ENCODE results near the gene CNTNAP2.

CNTNAP2 gene

DNA sequence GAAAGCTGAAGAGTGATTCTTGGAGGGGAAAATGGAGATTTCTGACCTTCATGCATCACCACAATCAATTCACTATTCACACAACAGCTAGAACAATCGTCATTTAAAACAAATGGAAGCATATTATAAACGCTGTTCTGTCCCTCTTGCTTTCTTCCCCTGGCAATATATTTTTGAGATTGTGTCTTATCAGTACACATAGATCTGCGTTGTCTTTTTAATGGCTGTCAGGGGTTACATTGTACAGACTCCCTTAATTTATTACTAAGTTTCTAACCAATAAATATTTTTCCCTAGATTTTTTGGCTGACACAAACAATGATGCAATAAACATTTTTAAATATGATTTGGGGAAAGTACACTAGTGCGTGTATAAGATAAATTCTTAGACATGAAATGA, 1358.3 kb downstream of the CNTNAP2 start:
- Mint-ChIP-seq H3K27ac (no peak overlapping the region), H3K27me3 (no peaks in the 10 kb centered on the region), H3K4me1 (no peaks in the 10 kb centered on the region), H3K9me3 (peaks cover 18% of the 10 kb centered on the region), H3K36me3 (no peaks in the 10 kb centered on the region), H3K4me3 (no peak overlapping the region)
- DNase-seq = no peak
- CTCF ChIA-PET = no interaction called here

GRCh38 chr7:147477526-147477925, 1360.9 kb downstream of the CNTNAP2 start:
- Mint-ChIP-seq H3K4me1 (no peaks in the 10 kb centered on the region), H3K27ac (no peak overlapping the region), H3K9me3 (peaks cover 6% of the 10 kb centered on the region), H3K36me3 (no peaks in the 10 kb centered on the region), H3K4me3 (no peak overlapping the region), H3K27me3 (no peaks in the 10 kb centered on the region)
- no peak for DNase-seq
- CTCF ChIA-PET = no interaction called here

GRCh38 chr7:147478796-147479195, 1362.2 kb downstream of the CNTNAP2 start:
- Mint-ChIP-seq H3K27me3 (no peaks in the 10 kb centered on the region), H3K9me3 (peaks cover 4% of the 10 kb centered on the region), H3K4me1 (no peaks in the 10 kb centered on the region), H3K36me3 (no peaks in the 10 kb centered on the region), H3K4me3 (no peak overlapping the region), H3K27ac (no peak overlapping the region)
- CTCF ChIA-PET = no interaction called here
- DNase-seq = no peak

DNA sequence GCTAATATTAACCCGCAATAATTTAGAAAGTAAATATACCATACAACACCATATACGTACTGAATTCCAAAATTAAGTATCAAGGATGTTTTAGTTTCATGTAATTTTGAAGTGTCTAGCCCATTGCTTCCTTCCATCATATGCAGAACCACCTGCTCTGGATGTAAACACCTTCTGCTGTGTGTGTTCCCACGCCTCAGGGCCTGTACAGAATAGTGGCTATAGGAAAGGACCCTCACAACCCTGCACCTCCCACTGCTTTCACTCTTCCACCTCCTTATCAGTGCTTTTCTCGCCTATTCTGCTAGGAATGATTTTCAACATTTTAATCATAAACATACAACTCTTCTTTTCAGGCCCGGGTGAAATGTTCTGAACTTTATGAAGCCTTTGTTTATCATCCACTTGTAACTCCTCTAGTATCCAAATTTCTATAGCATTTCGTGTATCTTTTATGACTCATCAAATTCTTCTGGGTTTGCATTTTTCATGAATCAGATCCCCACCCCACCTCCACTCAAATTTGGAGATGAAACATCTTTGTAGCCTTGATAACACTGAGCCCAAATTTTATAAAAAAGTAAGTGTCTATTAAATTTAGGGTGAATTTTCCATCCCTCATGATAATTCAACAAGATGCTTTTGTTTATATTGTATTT, 1367.2 kb downstream of the CNTNAP2 start:
- no peaks in the 10 kb centered on the region for H3K27me3 Mint-ChIP-seq
- H3K27ac Mint-ChIP-seq = no peak overlapping the region
- CTCF ChIA-PET = no interaction called here
- no peaks in the 10 kb centered on the region for H3K4me1 Mint-ChIP-seq
- peaks cover 13% of the 10 kb centered on the region for H3K9me3 Mint-ChIP-seq
- H3K4me3 Mint-ChIP-seq = no peak overlapping the region
- H3K36me3 Mint-ChIP-seq = no peaks in the 10 kb centered on the region
- DNase-seq = no peak

DNA sequence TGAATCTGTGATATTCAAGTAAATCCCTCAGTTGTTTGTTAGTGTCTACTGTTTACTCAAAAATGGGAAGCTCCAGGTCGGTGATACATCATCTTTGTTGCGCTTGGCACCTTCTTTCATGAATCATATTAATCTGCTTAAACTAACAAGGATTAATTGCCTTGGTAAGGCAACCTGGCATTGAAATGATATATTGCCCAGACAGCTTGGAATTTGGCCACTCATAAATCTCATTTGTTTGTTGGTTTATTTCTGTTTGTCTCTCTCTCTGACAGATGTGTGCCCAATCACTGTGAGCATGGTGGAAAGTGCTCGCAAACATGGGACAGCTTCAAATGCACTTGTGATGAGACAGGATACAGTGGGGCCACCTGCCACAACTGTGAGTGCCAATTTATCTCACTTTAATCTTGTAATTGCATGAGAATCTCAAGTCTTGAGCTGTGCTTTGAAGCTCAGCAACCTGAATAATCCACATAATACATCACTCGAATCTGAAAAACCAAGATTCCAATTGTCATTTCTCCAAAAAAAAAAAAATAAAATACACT, 1369.1 kb downstream of the CNTNAP2 start:
- Mint-ChIP-seq H3K4me1 (no peaks in the 10 kb centered on the region), H3K36me3 (no peaks in the 10 kb centered on the region), H3K27me3 (no peaks in the 10 kb centered on the region), H3K27ac (no peak overlapping the region), H3K4me3 (no peak overlapping the region), H3K9me3 (peaks cover 13% of the 10 kb centered on the region)
- DNase-seq = no peak
- CTCF ChIA-PET = no interaction called here

- Mint-ChIP-seq H3K4me1 (no peaks in the 10 kb centered on the region), H3K4me3 (no peak overlapping the region), H3K36me3 (no peaks in the 10 kb centered on the region), H3K27ac (no peak overlapping the region), H3K27me3 (no peaks in the 10 kb centered on the region), H3K9me3 (peaks cover 7% of the 10 kb centered on the region)
- CTCF ChIA-PET = no interaction called here
- no peak for DNase-seq
Measured at GRCh38 chr7:147492606-147493005, 1376.0 kb downstream of the CNTNAP2 start.

DNA sequence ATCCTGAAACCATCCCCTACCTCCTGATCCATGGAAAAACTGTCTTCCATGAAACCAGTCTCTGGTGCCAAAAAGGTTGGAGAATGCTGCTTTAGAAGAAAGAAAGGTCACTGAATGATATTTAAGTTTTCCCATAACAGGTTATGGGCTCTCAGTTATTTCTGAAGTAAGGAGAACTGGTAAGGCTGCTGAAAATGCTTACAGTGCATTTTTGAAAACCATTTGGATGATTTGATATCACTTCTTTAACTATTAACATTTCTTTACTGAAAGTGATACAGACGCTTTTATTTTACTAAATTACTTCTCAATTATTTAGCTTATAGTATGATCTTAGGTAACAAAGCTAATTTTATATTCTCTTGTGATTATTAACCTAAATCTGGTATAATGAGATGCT, 1379.6 kb downstream of the CNTNAP2 start:
- Mint-ChIP-seq H3K27me3 (no peaks in the 10 kb centered on the region), H3K27ac (no peak overlapping the region), H3K9me3 (peaks cover 6% of the 10 kb centered on the region), H3K4me1 (no peaks in the 10 kb centered on the region), H3K36me3 (no peaks in the 10 kb centered on the region), H3K4me3 (no peak overlapping the region)
- CTCF ChIA-PET = no interaction called here
- no peak for DNase-seq

DNA sequence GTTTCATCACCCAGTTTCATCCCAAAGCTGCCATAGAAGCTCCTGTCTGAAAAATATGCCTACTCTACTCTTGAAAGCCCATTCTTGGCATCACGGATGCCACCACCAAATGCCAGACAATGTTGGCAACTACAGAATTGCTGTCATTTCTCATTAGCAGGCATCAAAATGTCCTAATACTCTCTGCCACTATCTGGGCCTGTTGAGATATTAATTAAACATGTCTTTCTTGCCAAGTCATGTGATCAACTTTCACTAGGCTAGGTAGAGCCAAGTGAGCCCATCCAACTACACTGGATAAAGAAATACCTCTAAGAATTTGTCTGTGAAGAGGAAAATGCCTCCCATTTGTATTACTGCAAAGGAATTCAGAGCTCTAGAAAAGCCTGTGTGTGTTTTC, 1380.6 kb downstream of the CNTNAP2 start:
- Mint-ChIP-seq H3K27ac (no peak overlapping the region), H3K4me3 (no peak overlapping the region), H3K27me3 (no peaks in the 10 kb centered on the region), H3K9me3 (peaks cover 5% of the 10 kb centered on the region), H3K36me3 (no peaks in the 10 kb centered on the region), H3K4me1 (no peaks in the 10 kb centered on the region)
- DNase-seq = no peak
- CTCF ChIA-PET = no interaction called here

DNA sequence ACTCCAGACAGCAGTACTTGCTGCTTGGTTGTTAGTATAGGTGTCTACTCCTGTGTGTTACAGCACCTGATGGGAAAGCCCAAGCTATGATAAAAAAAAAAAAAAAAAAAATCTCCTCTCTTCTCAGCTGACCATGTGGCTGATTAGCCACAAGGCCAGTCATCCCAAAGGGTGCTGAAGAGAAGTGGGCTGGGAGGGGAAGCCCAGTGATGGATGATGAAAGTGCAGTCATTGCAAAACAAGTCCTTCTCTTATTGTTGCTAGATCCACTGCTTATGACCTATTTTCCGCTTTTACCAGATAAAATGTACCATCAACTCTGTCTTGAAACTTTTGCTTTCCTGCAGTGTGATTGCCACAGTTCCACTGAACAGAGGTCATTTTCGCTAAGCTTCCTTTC, 1381.5 kb downstream of the CNTNAP2 start:
- CTCF ChIA-PET = no interaction called here
- peaks cover 5% of the 10 kb centered on the region for H3K9me3 Mint-ChIP-seq
- H3K4me3 Mint-ChIP-seq = no peak overlapping the region
- H3K27ac Mint-ChIP-seq = no peak overlapping the region
- no peaks in the 10 kb centered on the region for H3K4me1 Mint-ChIP-seq
- H3K36me3 Mint-ChIP-seq = no peaks in the 10 kb centered on the region
- no peak for DNase-seq
- H3K27me3 Mint-ChIP-seq = no peaks in the 10 kb centered on the region

DNA sequence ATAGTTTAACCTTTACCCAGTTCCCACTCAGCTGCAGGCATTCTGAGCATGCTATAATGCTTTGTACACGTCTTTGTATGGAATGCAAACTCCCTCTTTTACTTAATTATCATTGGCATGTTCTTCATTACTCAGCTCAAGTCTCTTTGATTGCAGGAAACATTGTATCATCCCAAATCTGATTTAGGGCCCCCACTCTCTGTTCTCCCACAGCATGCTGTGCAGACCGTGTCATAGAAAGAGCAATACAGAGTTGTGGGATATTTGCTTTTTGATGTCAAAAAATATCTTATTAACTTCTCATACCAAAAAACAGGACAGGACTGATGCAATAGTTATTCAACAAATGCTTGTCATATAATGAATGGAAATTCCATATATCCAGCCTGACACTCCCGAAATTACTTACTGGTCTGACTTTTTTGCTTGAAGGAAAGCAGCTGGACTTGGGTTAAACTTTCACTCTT, 1392.5 kb downstream of the CNTNAP2 start:
- H3K36me3 Mint-ChIP-seq = no peaks in the 10 kb centered on the region
- H3K27me3 Mint-ChIP-seq = no peaks in the 10 kb centered on the region
- CTCF ChIA-PET = no interaction called here
- no peak overlapping the region for H3K4me3 Mint-ChIP-seq
- peaks cover 11% of the 10 kb centered on the region for H3K9me3 Mint-ChIP-seq
- H3K27ac Mint-ChIP-seq = no peak overlapping the region
- no peaks in the 10 kb centered on the region for H3K4me1 Mint-ChIP-seq
- DNase-seq = no peak

DNA sequence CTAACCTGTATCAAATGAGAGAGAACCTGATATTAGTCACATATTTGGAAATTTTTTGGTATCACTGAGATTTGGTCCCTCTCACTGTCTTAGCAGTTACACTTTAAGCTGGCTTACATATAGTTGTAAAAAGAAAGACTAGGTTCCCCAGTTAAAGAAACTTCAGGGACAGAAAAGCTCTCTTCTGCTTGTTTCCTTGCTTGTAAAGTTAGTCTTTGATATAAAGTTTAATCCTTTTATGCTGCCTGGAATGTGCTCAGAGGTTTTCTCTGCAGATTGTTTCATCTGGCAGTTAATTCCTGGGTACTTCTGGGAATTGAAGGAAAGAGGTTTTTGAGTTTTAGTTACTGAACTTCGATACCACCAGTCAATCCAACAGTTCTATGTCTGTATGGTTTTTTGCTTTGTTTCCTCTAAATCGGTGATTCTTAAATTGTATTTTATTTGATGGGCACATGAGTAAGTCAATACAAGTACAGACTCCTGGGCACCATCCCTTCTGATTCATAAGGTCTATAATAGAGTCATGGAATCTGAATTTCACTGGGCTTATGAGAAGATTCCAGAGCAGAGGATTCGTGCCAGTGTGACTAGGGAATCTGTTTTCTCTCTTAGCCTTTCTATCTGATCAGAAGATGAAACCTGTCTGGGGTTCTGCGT, 1393.1 kb downstream of the CNTNAP2 start:
- CTCF ChIA-PET = no interaction called here
- no peak for DNase-seq
- no peaks in the 10 kb centered on the region for H3K27me3 Mint-ChIP-seq
- no peak overlapping the region for H3K4me3 Mint-ChIP-seq
- H3K4me1 Mint-ChIP-seq = no peaks in the 10 kb centered on the region
- H3K36me3 Mint-ChIP-seq = no peaks in the 10 kb centered on the region
- no peak overlapping the region for H3K27ac Mint-ChIP-seq
- peaks cover 13% of the 10 kb centered on the region for H3K9me3 Mint-ChIP-seq

GRCh38 chr7:147510201-147510542, 1393.6 kb downstream of the CNTNAP2 start:
- Mint-ChIP-seq H3K4me1 (no peaks in the 10 kb centered on the region), H3K36me3 (no peaks in the 10 kb centered on the region), H3K9me3 (peaks cover 14% of the 10 kb centered on the region), H3K27me3 (no peaks in the 10 kb centered on the region), H3K4me3 (no peak overlapping the region), H3K27ac (no peak overlapping the region)
- CTCF ChIA-PET = no interaction called here
- DNase-seq = no peak

DNA sequence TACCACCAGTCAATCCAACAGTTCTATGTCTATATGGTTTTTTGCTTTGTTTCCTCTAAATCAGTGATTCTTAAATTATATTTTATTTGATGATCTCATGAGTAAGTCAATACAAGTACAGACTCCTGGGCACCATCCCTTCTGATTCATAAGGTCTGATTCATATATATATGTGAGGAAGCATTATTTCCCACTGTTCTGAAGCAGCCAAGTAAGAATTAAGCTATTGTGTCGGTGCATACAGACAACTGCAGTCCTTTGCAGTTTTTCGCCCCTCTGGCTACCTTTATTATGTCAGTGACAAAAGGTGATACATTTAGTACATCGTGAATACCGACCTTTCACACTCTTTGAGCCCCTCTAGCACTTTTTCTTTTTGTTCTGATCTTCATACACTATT, 1394.3 kb downstream of the CNTNAP2 start:
- no peaks in the 10 kb centered on the region for H3K36me3 Mint-ChIP-seq
- CTCF ChIA-PET = no interaction called here
- H3K4me3 Mint-ChIP-seq = no peak overlapping the region

DNA sequence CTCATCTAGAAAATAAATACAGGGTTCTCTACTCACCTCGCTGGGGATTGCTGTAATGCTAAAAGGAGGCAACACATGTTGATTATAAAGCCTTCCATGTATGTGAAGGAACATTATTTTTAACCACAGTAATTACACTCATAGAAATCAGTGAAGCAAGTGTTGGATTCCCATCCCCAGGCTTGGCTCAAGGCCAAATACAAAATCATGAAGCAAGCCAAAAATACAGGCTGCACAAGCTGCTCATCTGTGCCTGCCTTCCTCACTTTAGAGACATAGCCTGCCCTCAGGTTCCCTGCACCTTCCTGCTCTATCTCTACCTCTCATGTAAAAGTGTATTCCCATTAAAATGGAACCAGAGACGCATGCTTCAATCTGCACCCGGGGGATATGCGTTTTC, 1396.8 kb downstream of the CNTNAP2 start:
- Mint-ChIP-seq H3K4me1 (no peaks in the 10 kb centered on the region), H3K27me3 (no peaks in the 10 kb centered on the region), H3K27ac (no peak overlapping the region), H3K9me3 (peaks cover 20% of the 10 kb centered on the region), H3K4me3 (no peak overlapping the region), H3K36me3 (no peaks in the 10 kb centered on the region)
- CTCF ChIA-PET = no interaction called here
- DNase-seq = no peak

More for the DNA sequence above, 1394.3 kb downstream of the CNTNAP2 start:
- H3K27ac Mint-ChIP-seq = no peak overlapping the region
- DNase-seq = no peak
- H3K9me3 Mint-ChIP-seq = peaks cover 14% of the 10 kb centered on the region
- no peaks in the 10 kb centered on the region for H3K27me3 Mint-ChIP-seq
- no peaks in the 10 kb centered on the region for H3K4me1 Mint-ChIP-seq

DNA sequence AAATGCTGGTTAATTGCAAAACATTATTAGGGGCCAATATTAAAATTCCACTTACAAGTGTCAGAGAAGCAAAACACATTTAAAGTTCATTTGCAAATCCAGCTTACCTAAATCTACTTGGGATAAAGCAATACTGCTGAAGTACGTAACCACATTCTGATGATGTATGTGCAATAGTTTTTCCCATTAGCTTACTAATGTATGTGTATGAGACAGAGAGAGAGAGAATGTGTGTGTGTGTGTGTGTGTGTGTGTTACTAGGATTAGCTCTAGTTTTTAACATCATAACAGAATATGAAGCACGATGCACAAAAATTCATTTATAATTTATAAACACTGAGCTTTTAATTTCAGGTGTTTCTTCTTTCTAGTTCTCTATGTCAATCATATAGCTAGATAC, 1399.8 kb downstream of the CNTNAP2 start:
- CTCF ChIA-PET = no interaction called here
- H3K4me3 Mint-ChIP-seq = no peak overlapping the region
- peaks cover 20% of the 10 kb centered on the region for H3K9me3 Mint-ChIP-seq
- H3K27ac Mint-ChIP-seq = no peak overlapping the region
- no peaks in the 10 kb centered on the region for H3K4me1 Mint-ChIP-seq
- H3K27me3 Mint-ChIP-seq = no peaks in the 10 kb centered on the region
- DNase-seq = no peak
- no peaks in the 10 kb centered on the region for H3K36me3 Mint-ChIP-seq
